CD14-positive monocyte (primary cell): ENCODE measurements around the gene MTR. TPM values are rescaled to one million over a fixed set of nuclear protein-coding genes. Genes with fewer than 3 reads are reported as not detected.
A peak's percentile ranks its signal among the peaks of the same experiment; 100 is the strongest.

Experiments
- DNase-seq, 3 donors: peaks; one replicate each; pipeline ENCODE4 v3.0.0-alpha.2; 2011 to 2022
- H2AFZ ChIP-seq: 2 replicates; pipeline ENCODE4 v1.6.0; 2012; ENCODE audit warnings: mild to moderate bottlenecking, low read depth, low read length, inconsistent platforms; ENCODE audit not compliant: insufficient read depth, poor library complexity, severe bottlenecking
- H3K27ac ChIP-seq, 2 donors: 1 replicate in 1 of 2; 2 replicates in 1 of 2; pipeline ENCODE4 v1.5.1; 2012 to 2013; ENCODE audit warnings: low read length in 2 of 2, control low read depth in 1 of 2, inconsistent platforms in 1 of 2, low read depth in 1 of 2, mild to moderate bottlenecking in 1 of 2
- H3K27me3 ChIP-seq, 2 donors: one replicate each; pipeline versions ENCODE4 v1.6.0 to v1.6.1; 2011 to 2013; ENCODE audit warnings: low read length in 2 of 2; ENCODE audit not compliant: control insufficient read depth in 2 of 2, insufficient read depth in 2 of 2
- H3K36me3 ChIP-seq, 2 donors: replicated peaks in 1 of 2; 1 replicate in 1 of 2; 2 replicates in 1 of 2; pipeline versions ENCODE4 v1.5.1 to v1.6.1; 2012 to 2013; ENCODE audit warnings: low read length in 2 of 2, control low read depth in 1 of 2, inconsistent platforms in 1 of 2, mild to moderate bottlenecking in 1 of 2; ENCODE audit not compliant: insufficient read depth in 2 of 2, control insufficient read depth in 1 of 2
- H3K4me1 ChIP-seq, 2 donors: 1 replicate in 1 of 2; 2 replicates in 1 of 2; pipeline versions ENCODE4 v1.5.1 to v1.6.1; 2012 to 2013; ENCODE audit warnings: low read length in 2 of 2, control low read depth in 1 of 2, inconsistent platforms in 1 of 2, mild to moderate bottlenecking in 1 of 2, moderate library complexity in 1 of 2; ENCODE audit not compliant: insufficient read depth in 2 of 2, control insufficient read depth in 1 of 2
- H3K4me2 ChIP-seq: replicated peaks from 2 replicates; pipeline ENCODE3; 2012; ENCODE audit warnings: low read length, moderate library complexity, mild to moderate bottlenecking; ENCODE audit not compliant: poor library complexity, severe bottlenecking; ENCODE audit errors: extremely low read depth
- H3K4me3 ChIP-seq, 3 experiments: fragments of 200-600 bp in 1 of 3; sonication (generic) in 1 of 3; replicated peaks in 1 of 3; 1 replicate in 2 of 3; 2 replicates in 1 of 3; pipeline ENCODE4 v1.5.1; 2011 to 2013; ENCODE audit warnings: low read length in 3 of 3, mild to moderate bottlenecking in 3 of 3, control low read depth in 2 of 3, low read depth in 2 of 3, inconsistent platforms in 1 of 3, moderate library complexity in 1 of 3
- H3K79me2 ChIP-seq: 2 replicates; pipeline ENCODE4 v1.6.0; 2012; ENCODE audit warnings: mild to moderate bottlenecking, control low read depth, inconsistent platforms, low read length, moderate library complexity; ENCODE audit not compliant: insufficient read depth
- H3K9ac ChIP-seq: 2 replicates; pipeline ENCODE4 v1.6.0; 2017; ENCODE audit warnings: low read length, mild to moderate bottlenecking; ENCODE audit not compliant: insufficient read depth, poor library complexity, severe bottlenecking
- H3K9me3 ChIP-seq, 2 donors: replicated peaks in 1 of 2; 1 replicate in 1 of 2; 2 replicates in 1 of 2; pipeline versions ENCODE4 v1.5.1 to v1.6.1; 2012 to 2013; ENCODE audit warnings: low read length in 2 of 2, control low read depth in 1 of 2; ENCODE audit not compliant: control insufficient read depth in 1 of 2, insufficient read depth in 1 of 2
- H4K20me1 ChIP-seq: 2 replicates; pipeline ENCODE4 v1.6.0; 2012; ENCODE audit warnings: mild to moderate bottlenecking, low read length, control low read depth, moderate library complexity; ENCODE audit not compliant: insufficient read depth
- H3K27ac Mint-ChIP-seq, 7 donors: one replicate each; pipeline ENCODE4 v1.8.0; 2020; ENCODE audit warnings: mild to moderate bottlenecking in 7 of 7, mixed read lengths in 7 of 7, moderate library complexity in 6 of 7, inconsistent platforms in 2 of 7
- H3K27me3 Mint-ChIP-seq, 3 donors: one replicate each; pipeline ENCODE4 v1.8.0; 2021 to 2022; ENCODE audit warnings: low read depth in 3 of 3, mild to moderate bottlenecking in 3 of 3, mixed read lengths in 3 of 3, moderate library complexity in 3 of 3, inconsistent platforms in 1 of 3
- H3K36me3 Mint-ChIP-seq, 2 donors: one replicate each; pipeline ENCODE4 v1.8.0; 2020; ENCODE audit warnings: mixed read lengths in 2 of 2, inconsistent platforms in 1 of 2, mild to moderate bottlenecking in 1 of 2
- H3K4me1 Mint-ChIP-seq: one replicate; pipeline ENCODE4 v1.8.0; 2020; ENCODE audit warnings: mild to moderate bottlenecking, mixed read lengths
- H3K4me3 Mint-ChIP-seq, 2 donors: one replicate each; pipeline ENCODE4 v1.8.0; 2020; ENCODE audit warnings: mild to moderate bottlenecking in 2 of 2, mixed read lengths in 2 of 2, moderate library complexity in 1 of 2
- H3K9me3 Mint-ChIP-seq, 7 donors: one replicate each; pipeline ENCODE4 v1.8.0; 2020 to 2022; ENCODE audit warnings: mixed read lengths in 7 of 7, mild to moderate bottlenecking in 6 of 7, moderate library complexity in 6 of 7, inconsistent platforms in 2 of 7
- CTCF ChIP-seq: fragments of 200-600 bp; IDR thresholded peaks from one replicate; pipeline ENCODE4 v1.8.0; 2022; ENCODE audit warnings: antibody characterized with exemption, mild to moderate bottlenecking
- WGBS: methylation state at CpG from one replicate; pipeline ENCODE4 v1.1.5; 2013; ENCODE audit warnings: missing lambda C conversion rate; ENCODE audit not compliant: insufficient coverage; 5-methylcytosine and 5-hydroxymethylcytosine counted together
- intact Hi-C, 2 donors: fragments of 100-400 bp; cut with micrococcal nuclease; formaldehyde crosslinking; loops; one replicate each; pipeline versions ENCODE4 v1.15.0 to v1.15.1; 2023
- polyA plus RNA-seq, 3 donors: library from polyadenylated mRNA; depleted of rRNA in 1 of 3; unstranded in 2 of 3; stranded (reverse) in 1 of 3; fragments of 300-500 nt in 2 of 3; fragments of >200 nt in 1 of 3; fragmentation: Illumina TruSeq in 2 of 3; gene quantifications; 1 replicate in 2 of 3; 2 replicates in 1 of 3; pipeline ENCODE4 v1.2.3, GENCODE V29; 2012 to 2021

Gene MTR
- polyA plus RNA-seq, 3 donors = 3.4 to 5.4 (median 4.7) TPM

GRCh38 chr1:236896716-236897115 is 101.6 kb downstream of the MTR start:
- peaks cover 81 to 83% of the 10 kb centered on the region in 2 donors for H3K36me3 Mint-ChIP-seq
- H3K4me3 Mint-ChIP-seq = no peak overlapping the region

GRCh38 chr1:236904892-236905741 is 110.0 kb downstream of the MTR start:
- Mint-ChIP-seq H3K36me3 (peaks cover 14 to 15% of the 10 kb centered on the region in 2 donors), H3K4me3 (no peak overlapping the region), H3K4me1 (peaks cover 9% of the 10 kb centered on the region), H3K9me3 (peaks cover 2 to 11% (median 5%) of the 10 kb centered on the region in 7 donors), H3K27ac (peak overlapping the region in 3 of 7 donors; percentile 22 to 54 (median 27)), H3K27me3 (peaks cover 6 to 7% (median 6%) of the 10 kb centered on the region in 3 donors)
- H3K36me3 ChIP-seq = peaks cover 0 to 12% of the 10 kb centered on the region in 2 donors
- no peaks in the 10 kb centered on the region for H4K20me1 ChIP-seq
- H3K27me3 ChIP-seq = peaks cover 3 to 4% of the 10 kb centered on the region in 2 donors
- no peak overlapping the region for H3K9ac ChIP-seq
- peaks cover 0 to 9% of the 10 kb centered on the region in 2 donors for H3K4me1 ChIP-seq
- no peak overlapping the region for H3K4me3 ChIP-seq
- TF ChIP-seq CTCF = no peak
- DNase-seq = peak; percentile 32 to 78 (median 60)
- no peak overlapping the region for H3K4me2 ChIP-seq
- intact Hi-C loops = no loop called here
- no peaks in the 10 kb centered on the region for H3K9me3 ChIP-seq
- H3K27ac ChIP-seq = no peak overlapping the region
- no peaks in the 10 kb centered on the region for H3K79me2 ChIP-seq
- no peak overlapping the region for H2AFZ ChIP-seq
- WGBS = 53% methylated on average over 4 of the region's 5 CpGs

More at GRCh38 chr1:236896716-236897115, 101.6 kb downstream of the MTR start:
- Histone ChIP-seq H3K79me2 (no peaks in the 10 kb centered on the region), H3K36me3 (peaks cover 61 to 94% of the 10 kb centered on the region in 2 donors), H3K4me3 (no peak overlapping the region), H3K9me3 (no peaks in the 10 kb centered on the region), H3K4me2 (no peak overlapping the region), H3K4me1 (no peaks in the 10 kb centered on the region), H2AFZ (no peak overlapping the region), H3K27me3 (no peaks in the 10 kb centered on the region), H3K9ac (no peak overlapping the region), H3K27ac (no peak overlapping the region), H4K20me1 (no peaks in the 10 kb centered on the region)
- Mint-ChIP-seq H3K4me1 (no peaks in the 10 kb centered on the region), H3K27ac (peak overlapping the region in 2 of 7 donors; percentile 2 to 11), H3K9me3 (peaks cover 0 to 6% (median 0%) of the 10 kb centered on the region in 7 donors), H3K27me3 (peaks cover 0 to 2% (median 2%) of the 10 kb centered on the region in 3 donors)
- no peak for DNase-seq
- no peak for TF ChIP-seq CTCF
- 91% methylated on average over 2 of the region's 2 CpGs for WGBS
- intact Hi-C loops = no loop called here
